ENCODE measurements around the gene PLXNA4.

DNA sequence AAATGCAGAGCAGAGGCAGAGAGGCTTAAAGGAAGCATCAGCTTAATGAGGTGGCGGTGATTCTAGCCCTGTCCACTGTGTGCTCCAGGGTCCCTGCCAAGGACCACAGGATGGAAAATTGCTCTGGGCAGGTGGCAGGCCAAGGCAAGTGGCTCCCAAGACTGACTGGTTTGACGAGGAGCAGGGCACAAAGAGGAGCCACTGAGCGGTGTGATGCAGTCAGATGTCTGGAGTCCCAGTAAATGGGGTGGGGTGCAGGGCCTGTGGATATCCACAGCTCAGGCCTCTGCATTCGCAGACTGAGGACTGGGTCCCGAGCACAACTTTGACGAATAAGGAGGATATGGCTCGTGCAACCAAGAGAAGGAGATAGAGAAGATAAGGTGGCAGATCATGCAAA is 385.6 kb downstream of the PLXNA4 start:
- TF ChIP-seq EP300 (IDR thresholded peaks at IDR 0.05; ENCODE audit: low read length) (no peak), ZNF121 (CRISPR knock-in tag; conservative IDR thresholded peaks at IDR 0.05) (no peak), MAFK (IDR thresholded peaks at IDR 0.05; ENCODE audit: low read length) (no peak), TBL1XR1 (IDR thresholded peaks at IDR 0.05; ENCODE audit: low read length in 2 of 2) (no peak), TAF7 (tag; IDR thresholded peaks at IDR 0.05) (no peak), PTTG1 (tag; IDR thresholded peaks at IDR 0.05; ENCODE audit: low read depth) (no peak), SAFB2 (IDR thresholded peaks at IDR 0.05; ENCODE audit: borderline replicate concordance, low read depth, low read length, severe bottlenecking) (no peak)
- TF ChIP-seq, protein P1, sequence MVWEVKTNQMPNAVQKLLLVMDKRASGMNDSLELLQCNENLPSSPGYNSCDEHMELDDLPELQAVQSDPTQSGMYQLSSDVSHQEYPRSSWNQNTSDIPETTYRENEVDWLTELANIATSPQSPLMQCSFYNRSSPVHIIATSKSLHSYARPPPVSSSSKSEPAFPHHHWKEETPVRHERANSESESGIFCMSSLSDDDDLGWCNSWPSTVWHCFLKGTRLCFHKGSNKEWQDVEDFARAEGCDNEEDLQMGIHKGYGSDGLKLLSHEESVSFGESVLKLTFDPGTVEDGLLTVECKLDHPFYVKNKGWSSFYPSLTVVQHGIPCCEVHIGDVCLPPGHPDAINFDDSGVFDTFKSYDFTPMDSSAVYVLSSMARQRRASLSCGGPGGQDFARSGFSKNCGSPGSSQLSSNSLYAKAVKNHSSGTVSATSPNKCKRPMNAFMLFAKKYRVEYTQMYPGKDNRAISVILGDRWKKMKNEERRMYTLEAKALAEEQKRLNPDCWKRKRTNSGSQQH (CRISPR knock-in tag; IDR thresholded peaks at IDR 0.05), result no peak
